IMR-90 (cell line): ENCODE data around the gene ZMIZ2. TPM values are rescaled to one million over a fixed set of nuclear protein-coding genes. Genes with fewer than 3 reads are reported as not detected.

ENCODE experiments used
- ATAC-seq: fragments of 200-7000 bp; cut with Tn5 transposase; 2 replicates; pipeline ENCODE4 v1.9.1; 2020; ENCODE audit warnings: low read depth, mild to moderate bottlenecking, moderate library complexity
- BruUV-seq: library from RNA; stranded (reverse); fragments of 400-500 nt; replicated peaks from 2 replicates; lab custom pipeline; 2021; lab: Mats Ljungman, UMichigan
- CTCF ChIA-PET: fragments of 300-600 bp; formaldehyde crosslinking; extraction: SDS; loops from one replicate; lab custom pipeline; 2021; ENCODE audit warnings: antibody characterized with exemption; lab: Yijun Ruan, JAX
- POLR2A ChIA-PET: fragments of 300-600 bp; sonication (Branson Sonifier 250); formaldehyde crosslinking; loops from one replicate; lab custom pipeline; 2022; ENCODE audit warnings: antibody characterized with exemption; ENCODE audit not compliant: unreplicated experiment; lab: Charles Lee
- DNase-seq: peaks from one replicate; pipeline ENCODE4 v3.0.0; 2013
- H2AFZ ChIP-seq: replicated peaks from 2 replicates; pipeline ENCODE3; 2013; ENCODE audit warnings: low read length, mild to moderate bottlenecking; ENCODE audit not compliant: poor library complexity
- H2AK5ac ChIP-seq: 2 replicates; pipeline ENCODE4 v1.6.1; 2013; ENCODE audit warnings: low read depth, low read length, inconsistent platforms
- H2AK9ac ChIP-seq: replicated peaks from 2 replicates; pipeline ENCODE3; 2013; ENCODE audit warnings: mild to moderate bottlenecking, low read depth, low read length, moderate library complexity; ENCODE audit not compliant: poor library complexity
- H2BK120ac ChIP-seq: 2 replicates; pipeline ENCODE4 v1.6.1; 2013; ENCODE audit warnings: low read depth, low read length, inconsistent platforms
- H2BK15ac ChIP-seq: 3 replicates; pipeline ENCODE4 v1.6.1; 2013; ENCODE audit warnings: low read depth, low read length, inconsistent platforms
- H2BK20ac ChIP-seq: 2 replicates; pipeline ENCODE4 v1.6.1; 2013; ENCODE audit warnings: low read depth, mild to moderate bottlenecking, inconsistent platforms, low read length, moderate library complexity
- H2BK5ac ChIP-seq: 2 replicates; pipeline ENCODE4 v1.6.1; 2013; ENCODE audit warnings: mild to moderate bottlenecking, low read depth, low read length, inconsistent platforms; ENCODE audit not compliant: poor library complexity, severe bottlenecking
- H3K14ac ChIP-seq: replicated peaks from 2 replicates; pipeline ENCODE4 v1.6.1; 2013; ENCODE audit warnings: low read depth, low read length, inconsistent platforms
- H3K18ac ChIP-seq: 2 replicates; pipeline ENCODE4 v1.6.1; 2013; ENCODE audit warnings: low read depth, low read length, control low read depth
- H3K23ac ChIP-seq: 2 replicates; pipeline ENCODE4 v1.6.1; 2013; ENCODE audit warnings: low read depth, low read length, inconsistent platforms
- H3K27ac ChIP-seq: 2 replicates; pipeline ENCODE4 v1.5.1; 2013; ENCODE audit warnings: mild to moderate bottlenecking, control low read depth, low read length; ENCODE audit not compliant: insufficient read depth
- H3K27me3 ChIP-seq: 2 replicates; pipeline ENCODE4 v1.6.1; 2013; ENCODE audit warnings: low read length; ENCODE audit not compliant: control insufficient read depth, insufficient read depth
- H3K36me3 ChIP-seq: 2 replicates; pipeline ENCODE4 v1.6.1; 2013; ENCODE audit warnings: low read length, mixed read lengths; ENCODE audit not compliant: control insufficient read depth, insufficient read depth
- H3K4ac ChIP-seq: 2 replicates; pipeline ENCODE4 v1.6.1; 2013; ENCODE audit warnings: low read depth, low read length, inconsistent platforms
- H3K4me1 ChIP-seq: 2 replicates; pipeline ENCODE4 v1.6.1; 2013; ENCODE audit warnings: low read length, mixed read lengths; ENCODE audit not compliant: control insufficient read depth, insufficient read depth
- H3K4me2 ChIP-seq: 2 replicates; pipeline ENCODE4 v1.6.1; 2013; ENCODE audit warnings: low read depth, mild to moderate bottlenecking, control low read depth, low read length, moderate library complexity
- H3K4me3 ChIP-seq: 2 replicates; pipeline ENCODE4 v1.5.1; 2013; ENCODE audit warnings: low read depth, mild to moderate bottlenecking, control low read depth, low read length, moderate library complexity; ENCODE audit not compliant: insufficient read depth
- H3K56ac ChIP-seq: 2 replicates; pipeline ENCODE4 v1.6.1; 2013; ENCODE audit warnings: low read length, inconsistent platforms; ENCODE audit not compliant: insufficient read depth; ENCODE audit errors: extremely low read depth
- H3K79me1 ChIP-seq, 2 experiments: 2 replicates each; pipeline ENCODE4 v1.6.1; 2013; ENCODE audit warnings: low read length in 2 of 2, inconsistent platforms in 1 of 2, low read depth in 1 of 2
- H3K9ac ChIP-seq: 2 replicates; pipeline ENCODE4 v1.6.1; 2013; ENCODE audit warnings: low read depth, low read length, control low read depth
- H3K9me1 ChIP-seq: 2 replicates; pipeline ENCODE4 v1.6.1; 2013; ENCODE audit warnings: low read length, inconsistent platforms; ENCODE audit not compliant: insufficient read depth
- H3K9me3 ChIP-seq: 2 replicates; pipeline ENCODE4 v1.6.1; 2013; ENCODE audit warnings: low read length; ENCODE audit not compliant: control insufficient read depth, insufficient read depth
- H4K20me1 ChIP-seq: 2 replicates; pipeline ENCODE4 v1.6.1; 2013; ENCODE audit warnings: low read length, inconsistent platforms; ENCODE audit not compliant: insufficient read depth
- H4K5ac ChIP-seq: 2 replicates; pipeline ENCODE4 v1.6.1; 2013; ENCODE audit warnings: mild to moderate bottlenecking, low read depth, low read length, control low read depth
- H4K8ac ChIP-seq, 2 experiments: 2 replicates each; pipeline ENCODE4 v1.6.1; 2013; ENCODE audit warnings: low read depth in 2 of 2, low read length in 2 of 2, control low read depth in 1 of 2, inconsistent platforms in 1 of 2
- H4K91ac ChIP-seq: 2 replicates; pipeline ENCODE4 v1.6.1; 2013; ENCODE audit warnings: low read depth, low read length, inconsistent platforms; ENCODE audit not compliant: insufficient read depth
- CEBPB ChIP-seq: IDR thresholded peaks from 2 replicates; pipeline ENCODE4 v1.6.1; 2012; ENCODE audit warnings: low read depth, low read length, improper control_type of control experiment
- ELK1 ChIP-seq: fragments of 150-350 bp; IDR thresholded peaks from 2 replicates; pipeline ENCODE4 v1.6.1; 2016; ENCODE audit warnings: low read depth, mild to moderate bottlenecking, low read length, moderate library complexity, borderline replicate concordance
- MAZ ChIP-seq: IDR thresholded peaks from 2 replicates; pipeline ENCODE4 v1.6.1; 2012; ENCODE audit warnings: low read depth, mild to moderate bottlenecking, low read length, improper control_type of control experiment, moderate library complexity, borderline replicate concordance
- POLR2A ChIP-seq: IDR thresholded peaks from 2 replicates; pipeline ENCODE4 v1.6.1; 2012; ENCODE audit warnings: mild to moderate bottlenecking, low read depth, low read length
- RAD21 ChIP-seq: IDR thresholded peaks from 2 replicates; pipeline ENCODE4 v1.6.1; 2012; ENCODE audit warnings: low read length, improper control_type of control experiment
- RFX5 ChIP-seq: IDR thresholded peaks from 2 replicates; pipeline ENCODE4 v1.8.0; 2012; ENCODE audit warnings: low read depth, mild to moderate bottlenecking, low read length, moderate library complexity
- USF2 ChIP-seq: fragments of 150-350 bp; IDR thresholded peaks from 2 replicates; pipeline ENCODE4 v1.6.1; 2017; ENCODE audit warnings: mild to moderate bottlenecking, antibody characterized with exemption, low read length, low read depth
- WGBS, 2 experiments: methylation state at CpG; one replicate each; pipeline versions ENCODE4 v1.1.5 to v1.1.7; 2013; ENCODE audit warnings: missing lambda C conversion rate in 2 of 2; ENCODE audit not compliant: insufficient read length in 1 of 2; ENCODE audit errors: extremely low coverage in 2 of 2; 5-methylcytosine and 5-hydroxymethylcytosine counted together
- dilution Hi-C: fragments of 300-500 bp; cut with HindIII; formaldehyde crosslinking; loops from one replicate; pipeline ENCODE4 v1.14.3; 2018; ENCODE audit warnings: low sequenced_read_pairs; ENCODE audit not compliant: unreplicated experiment
- in situ Hi-C: fragments of 300-500 bp; cut with MboI; formaldehyde crosslinking; loops from 3 replicates; pipeline ENCODE4 v1.14.3; 2019; ENCODE audit warnings: low sequenced_read_pairs, inconsistent platforms, mixed read lengths
- intact Hi-C: fragments of 100-400 bp; cut with micrococcal nuclease; formaldehyde crosslinking; loops from 2 replicates; pipeline ENCODE4 v1.10.0; 2022
- polyA plus RNA-seq, 3 experiments: library from polyadenylated mRNA; depleted of rRNA; stranded (reverse); fragments of >200 nt; gene quantifications; 2 replicates each; pipeline ENCODE4 v1.2.3, GENCODE V29; 2012; ENCODE audit warnings: low replicate concordance in 1 of 3
- total RNA-seq: library from RNA; depleted of rRNA; stranded (reverse); fragments of >200 nt; gene quantifications from 2 replicates; pipeline ENCODE4 v1.2.3, GENCODE V29; 2012

The ZMIZ2 gene
- total and polyA plus RNA-seq, 2 of the 4 experiments (the other 2 are of a cell fraction): 3.0 to 24.0 TPM

DNA sequence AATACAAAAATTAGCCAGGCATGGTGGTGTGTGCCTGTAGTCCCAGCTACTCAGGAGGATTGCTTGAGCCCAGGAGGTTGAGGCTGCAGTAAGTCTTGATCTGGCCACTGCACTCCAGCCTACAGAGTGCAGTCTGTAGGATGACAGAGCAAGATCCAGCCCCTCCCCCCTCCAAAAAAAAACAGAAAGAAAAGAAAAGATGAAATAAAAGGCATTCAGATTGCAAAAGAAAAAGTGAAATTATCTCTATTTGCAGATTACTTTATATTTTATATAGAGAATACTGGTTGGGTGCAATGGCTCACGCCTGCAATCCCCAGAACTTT, 20.7 kb upstream of the ZMIZ2 start:
- H3K79me1 ChIP-seq: no peaks in the 10 kb centered on the region; a peak in 1 of 4 replicates
- H3K4me1 ChIP-seq: peaks cover 4% of the 10 kb centered on the region; the same call in 1 of the 2 replicates
- H3K9me3 ChIP-seq: no peaks in the 10 kb centered on the region
- H3K4me3 ChIP-seq: no peak overlapping the region
- peak overlapping the region; percentile 74 for H3K4ac ChIP-seq
- H3K27me3 ChIP-seq: no peaks in the 10 kb centered on the region
- intact Hi-C loops: no loop called here
- TF ChIP-seq USF2: no peak
- TF ChIP-seq MAZ: no peak
- no peak for TF ChIP-seq CEBPB
- TF ChIP-seq RFX5: no peak
- no peak for TF ChIP-seq POLR2A
- no peak for TF ChIP-seq ELK1
- no peak for TF ChIP-seq RAD21
- no peak overlapping the region for H3K9ac ChIP-seq
- no peak overlapping the region for H2AK9ac ChIP-seq
- H2AK5ac ChIP-seq: peak overlapping the region; percentile 83; the same call in 1 of the 2 replicates
- 0 out of 2 replicates have a peak overlapping the region, but pooled peaks have one; percentile 76 for H3K23ac ChIP-seq
- BruUV-seq: no TSS peak
- H2BK20ac ChIP-seq: peak overlapping the region; percentile 94; the same call in 1 of the 2 replicates
- no peak overlapping the region for H3K4me2 ChIP-seq
- peak overlapping the region; percentile 74; the same call in 1 of the 2 replicates for H3K14ac ChIP-seq
- H3K36me3 ChIP-seq: no peaks in the 10 kb centered on the region
- peak overlapping the region; percentile 88; a peak in 3 of 4 replicates for H4K8ac ChIP-seq
- ChIA-PET CTCF (interaction anchor here (0.6 kb wide), 1 partner anchor 39 kb away, joined by 3 read pairs; no protein-coding TSS in a partner anchor), POLR2A (no interaction called here)
- dilution Hi-C loops: no loop called here
- H2BK15ac ChIP-seq: peak overlapping the region; percentile 96; the same call in 1 of the 3 replicates
- no peak overlapping the region for H4K5ac ChIP-seq
- no peaks in the 10 kb centered on the region for H4K20me1 ChIP-seq
- ATAC-seq (no peak), DNase-seq (no peak)
- H4K91ac ChIP-seq: no peak overlapping the region; the same call in 1 of the 2 replicates
- H3K56ac ChIP-seq: no peak overlapping the region; the same call in 1 of the 2 replicates
- H3K9me1 ChIP-seq: peaks cover 3% of the 10 kb centered on the region; the same call in 1 of the 2 replicates
- WGBS, 2 experiments: no CpG with 5 or more reads among the region's 1 CpG
- peak overlapping the region; percentile 72; the same call in 1 of the 2 replicates for H3K18ac ChIP-seq
- H3K27ac ChIP-seq: peak overlapping the region; percentile 58
- H2BK5ac ChIP-seq: peak overlapping the region; percentile 94
- in situ Hi-C loops: no loop called here
- H2BK120ac ChIP-seq: peak overlapping the region; percentile 96
- peak overlapping the region; percentile 88 for H2AFZ ChIP-seq
